Osteocyte (in vitro differentiated cells): ENCODE measurements around the gene NOS1AP. TPM values are rescaled to one million over a fixed set of nuclear protein-coding genes. Genes with fewer than 3 reads are reported as not detected.

Source experiments
- DNase-seq: peaks from one replicate; pipeline ENCODE4 v3.0.0; 2021; ENCODE audit warnings: mixed read lengths; ENCODE audit not compliant: unreplicated experiment; ENCODE audit errors: extremely low spot score
- H3K27ac Mint-ChIP-seq: one replicate; pipeline ENCODE4 v1.8.0; 2021; ENCODE audit warnings: mild to moderate bottlenecking, mixed read lengths; ENCODE audit not compliant: unreplicated experiment
- H3K27me3 Mint-ChIP-seq: one replicate; pipeline ENCODE4 v1.8.0; 2021; ENCODE audit warnings: mixed read lengths; ENCODE audit not compliant: unreplicated experiment
- H3K36me3 Mint-ChIP-seq: one replicate; pipeline ENCODE4 v1.8.0; 2021; ENCODE audit warnings: mixed read lengths; ENCODE audit not compliant: unreplicated experiment
- H3K4me1 Mint-ChIP-seq: one replicate; pipeline ENCODE4 v1.8.0; 2021; ENCODE audit warnings: mixed read lengths; ENCODE audit not compliant: unreplicated experiment
- H3K4me3 Mint-ChIP-seq: one replicate; pipeline ENCODE4 v1.8.0; 2021; ENCODE audit warnings: mild to moderate bottlenecking, moderate library complexity, mixed read lengths; ENCODE audit not compliant: unreplicated experiment
- H3K9me3 Mint-ChIP-seq: one replicate; pipeline ENCODE4 v1.8.0; 2021; ENCODE audit warnings: mixed read lengths; ENCODE audit not compliant: unreplicated experiment
- total RNA-seq: library from RNA; stranded (reverse); gene quantifications from 2 replicates; pipeline ENCODE4 v1.2.1, GENCODE V29; 2021
- TF ChIP-seq, protein P1 (sequence below): fragments of 200-600 bp; sonication (generic); IDR thresholded peaks from 2 replicates; pipeline ENCODE4 v1.5.0; 2021; ENCODE audit warnings: antibody characterized with exemption, mild to moderate bottlenecking, moderate library complexity

Gene NOS1AP
- total RNA-seq, 1 donor from 2014 or later, result 2.5 TPM

DNA sequence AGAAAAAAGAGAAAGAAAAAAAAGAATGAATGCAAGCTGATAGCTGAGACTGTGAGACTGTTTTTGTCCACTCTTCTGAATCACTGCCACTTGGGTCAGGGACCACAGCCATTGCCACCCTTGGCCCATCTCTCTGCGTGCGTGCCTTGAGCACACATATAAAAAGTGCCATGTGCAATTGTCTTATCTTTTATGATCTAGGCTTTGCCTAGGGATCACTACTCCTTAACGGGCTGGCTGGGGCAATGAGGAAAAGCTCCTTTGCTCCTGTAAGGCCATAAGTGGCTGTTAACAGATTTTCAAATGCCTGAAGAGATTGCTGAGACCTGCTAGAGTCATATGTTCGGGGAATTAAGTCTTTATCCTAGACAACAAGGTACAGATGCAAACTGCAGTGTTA is 299.0 kb downstream of the NOS1AP start:
- H3K36me3 Mint-ChIP-seq, result peaks cover 3% of the 10 kb centered on the region
- H3K4me3 Mint-ChIP-seq, result no peak overlapping the region
- H3K27ac Mint-ChIP-seq, result no peak overlapping the region
- TF ChIP-seq, protein P1, sequence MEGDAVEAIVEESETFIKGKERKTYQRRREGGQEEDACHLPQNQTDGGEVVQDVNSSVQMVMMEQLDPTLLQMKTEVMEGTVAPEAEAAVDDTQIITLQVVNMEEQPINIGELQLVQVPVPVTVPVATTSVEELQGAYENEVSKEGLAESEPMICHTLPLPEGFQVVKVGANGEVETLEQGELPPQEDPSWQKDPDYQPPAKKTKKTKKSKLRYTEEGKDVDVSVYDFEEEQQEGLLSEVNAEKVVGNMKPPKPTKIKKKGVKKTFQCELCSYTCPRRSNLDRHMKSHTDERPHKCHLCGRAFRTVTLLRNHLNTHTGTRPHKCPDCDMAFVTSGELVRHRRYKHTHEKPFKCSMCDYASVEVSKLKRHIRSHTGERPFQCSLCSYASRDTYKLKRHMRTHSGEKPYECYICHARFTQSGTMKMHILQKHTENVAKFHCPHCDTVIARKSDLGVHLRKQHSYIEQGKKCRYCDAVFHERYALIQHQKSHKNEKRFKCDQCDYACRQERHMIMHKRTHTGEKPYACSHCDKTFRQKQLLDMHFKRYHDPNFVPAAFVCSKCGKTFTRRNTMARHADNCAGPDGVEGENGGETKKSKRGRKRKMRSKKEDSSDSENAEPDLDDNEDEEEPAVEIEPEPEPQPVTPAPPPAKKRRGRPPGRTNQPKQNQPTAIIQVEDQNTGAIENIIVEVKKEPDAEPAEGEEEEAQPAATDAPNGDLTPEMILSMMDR, result no peak
- no peaks in the 10 kb centered on the region for H3K27me3 Mint-ChIP-seq
- no peaks in the 10 kb centered on the region for H3K9me3 Mint-ChIP-seq
- DNase-seq, result no peak
- peaks cover 5% of the 10 kb centered on the region for H3K4me1 Mint-ChIP-seq

DNA sequence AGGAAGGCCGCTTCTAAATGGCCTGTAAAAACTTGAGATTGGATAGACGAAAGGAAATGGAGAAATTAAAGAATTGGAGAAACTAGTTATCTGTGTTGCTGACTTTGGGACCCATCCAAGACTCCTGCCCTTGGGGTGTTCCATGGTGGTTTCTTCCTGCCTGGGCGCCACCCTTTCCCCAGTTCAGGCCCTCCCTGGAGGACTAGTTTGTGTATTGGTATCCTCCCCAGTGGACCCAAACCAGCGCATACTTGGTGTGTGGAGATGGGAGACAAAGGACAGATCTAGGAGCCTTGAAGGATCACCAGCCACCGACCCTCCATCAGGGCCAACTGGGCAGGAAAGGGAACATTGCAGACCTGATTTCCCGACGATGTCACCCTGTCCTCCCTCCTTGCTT is 300.1 kb downstream of the NOS1AP start:
- no peak for DNase-seq
- Mint-ChIP-seq H3K27ac (no peak overlapping the region), H3K36me3 (peaks cover 3% of the 10 kb centered on the region), H3K9me3 (no peaks in the 10 kb centered on the region), H3K4me3 (no peak overlapping the region), H3K27me3 (no peaks in the 10 kb centered on the region), H3K4me1 (peaks cover 9% of the 10 kb centered on the region)
- TF ChIP-seq, protein P1, result no peak

DNA sequence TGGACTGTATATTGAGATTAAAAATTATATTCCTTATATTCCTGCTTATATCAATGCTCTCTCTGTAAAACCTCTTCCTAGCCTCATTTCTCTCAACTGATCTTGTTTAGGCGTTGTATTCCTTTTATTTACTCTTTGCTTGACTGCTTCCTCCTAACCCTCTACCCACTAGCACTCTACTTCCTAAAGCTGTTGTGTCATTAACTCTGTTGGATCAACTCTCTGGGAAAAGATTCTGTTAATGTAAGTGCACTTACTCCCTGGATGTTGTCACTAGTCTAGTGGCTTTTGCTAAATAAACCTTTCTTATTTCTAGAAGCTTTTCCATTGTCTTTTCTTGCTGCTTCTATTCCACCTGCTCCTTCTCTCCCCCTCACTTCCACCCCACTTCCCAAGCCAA is 300.7 kb downstream of the NOS1AP start:
- no peak for DNase-seq
- TF ChIP-seq, protein P1, result no peak
- H3K27ac Mint-ChIP-seq, result no peak overlapping the region
- peaks cover 9% of the 10 kb centered on the region for H3K4me1 Mint-ChIP-seq
- H3K9me3 Mint-ChIP-seq, result no peaks in the 10 kb centered on the region
- H3K27me3 Mint-ChIP-seq, result no peaks in the 10 kb centered on the region
- peaks cover 3% of the 10 kb centered on the region for H3K36me3 Mint-ChIP-seq
- H3K4me3 Mint-ChIP-seq, result no peak overlapping the region

DNA sequence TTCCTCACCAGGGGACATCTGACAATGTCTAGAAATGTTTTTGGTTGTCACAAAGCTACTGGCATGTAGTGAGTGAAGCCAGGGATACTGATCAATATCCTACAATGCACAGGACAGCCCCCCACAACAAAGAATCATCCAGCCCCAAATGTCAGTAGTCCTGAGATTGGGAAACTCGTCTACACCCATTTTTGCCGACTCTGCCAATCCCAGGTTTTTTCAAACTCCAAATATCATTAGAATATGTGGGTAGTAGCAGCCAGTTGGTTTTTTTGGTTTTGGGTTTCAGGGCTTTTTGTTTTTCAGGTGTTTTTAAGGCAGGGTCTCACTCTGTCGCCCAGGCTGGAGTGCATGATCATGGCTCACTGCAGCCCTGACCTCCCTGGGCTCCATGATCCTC is 301.2 kb downstream of the NOS1AP start:
- Mint-ChIP-seq H3K27ac (no peak overlapping the region), H3K4me3 (no peak overlapping the region), H3K27me3 (no peaks in the 10 kb centered on the region), H3K9me3 (no peaks in the 10 kb centered on the region), H3K36me3 (peaks cover 3% of the 10 kb centered on the region), H3K4me1 (peaks cover 9% of the 10 kb centered on the region)
- TF ChIP-seq, protein P1, result no peak
- DNase-seq, result no peak

DNA sequence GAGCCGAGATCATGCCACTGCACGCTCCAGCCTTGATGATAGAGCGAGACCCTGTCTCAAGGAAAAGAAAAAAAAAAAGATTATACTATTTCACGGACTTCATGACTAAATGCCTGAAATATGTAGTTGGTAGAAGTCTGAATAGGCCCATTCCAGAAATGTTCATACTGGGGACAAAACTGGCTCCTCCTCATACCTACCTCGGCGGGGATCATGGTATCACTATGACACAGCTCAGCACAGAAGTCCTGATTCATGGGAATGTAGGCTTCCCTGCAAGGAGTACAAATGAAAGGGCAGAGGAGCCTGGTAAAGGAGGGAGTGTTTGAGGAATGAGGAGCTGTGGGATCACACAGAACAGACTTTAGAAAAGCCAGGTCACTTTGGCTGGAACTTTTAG is 302.1 kb downstream of the NOS1AP start:
- no peak overlapping the region for H3K4me3 Mint-ChIP-seq
- no peak overlapping the region for H3K27ac Mint-ChIP-seq
- peaks cover 3% of the 10 kb centered on the region for H3K36me3 Mint-ChIP-seq
- TF ChIP-seq, protein P1, result no peak
- DNase-seq, result no peak
- peaks cover 9% of the 10 kb centered on the region for H3K4me1 Mint-ChIP-seq
- H3K27me3 Mint-ChIP-seq, result no peaks in the 10 kb centered on the region
- no peaks in the 10 kb centered on the region for H3K9me3 Mint-ChIP-seq
